ENCODE measurements around the gene OR2T8. TPM values are rescaled to one million over a fixed set of nuclear protein-coding genes. Genes with fewer than 3 reads are reported as not detected.

Gene OR2T8
- total RNA-seq, 1 donor from 2014 or later = not detected

DNA sequence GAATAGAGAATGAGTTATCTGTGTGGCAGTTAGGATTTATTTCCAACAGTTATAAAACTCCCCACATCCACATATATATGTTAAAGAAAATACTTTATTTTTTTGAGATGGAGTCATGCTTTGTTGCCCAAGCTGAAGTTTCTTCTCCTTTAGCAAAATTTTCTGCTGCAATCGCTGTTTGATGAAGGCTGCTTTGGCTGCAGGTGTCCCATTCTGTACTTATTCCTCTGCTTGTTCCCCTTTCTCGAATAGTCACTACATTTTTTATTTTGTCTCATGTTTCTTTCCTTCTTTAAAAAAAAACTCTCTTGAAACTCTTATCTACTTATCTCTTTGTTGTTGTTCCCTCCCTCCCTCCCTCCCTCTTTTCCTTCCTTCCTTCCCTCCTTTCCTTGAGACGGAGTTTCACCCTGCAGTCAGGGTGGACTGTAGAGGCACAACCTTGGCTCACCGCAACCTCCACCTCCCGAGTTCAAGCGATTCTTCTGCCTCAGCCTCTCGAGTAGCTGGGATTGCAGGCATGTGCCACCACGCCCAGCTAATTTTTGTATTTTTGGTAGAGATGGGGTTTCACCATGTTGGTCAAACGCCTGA lies 14.0 kb upstream of the OR2T8 start:
- TF ChIP-seq, protein P1, sequence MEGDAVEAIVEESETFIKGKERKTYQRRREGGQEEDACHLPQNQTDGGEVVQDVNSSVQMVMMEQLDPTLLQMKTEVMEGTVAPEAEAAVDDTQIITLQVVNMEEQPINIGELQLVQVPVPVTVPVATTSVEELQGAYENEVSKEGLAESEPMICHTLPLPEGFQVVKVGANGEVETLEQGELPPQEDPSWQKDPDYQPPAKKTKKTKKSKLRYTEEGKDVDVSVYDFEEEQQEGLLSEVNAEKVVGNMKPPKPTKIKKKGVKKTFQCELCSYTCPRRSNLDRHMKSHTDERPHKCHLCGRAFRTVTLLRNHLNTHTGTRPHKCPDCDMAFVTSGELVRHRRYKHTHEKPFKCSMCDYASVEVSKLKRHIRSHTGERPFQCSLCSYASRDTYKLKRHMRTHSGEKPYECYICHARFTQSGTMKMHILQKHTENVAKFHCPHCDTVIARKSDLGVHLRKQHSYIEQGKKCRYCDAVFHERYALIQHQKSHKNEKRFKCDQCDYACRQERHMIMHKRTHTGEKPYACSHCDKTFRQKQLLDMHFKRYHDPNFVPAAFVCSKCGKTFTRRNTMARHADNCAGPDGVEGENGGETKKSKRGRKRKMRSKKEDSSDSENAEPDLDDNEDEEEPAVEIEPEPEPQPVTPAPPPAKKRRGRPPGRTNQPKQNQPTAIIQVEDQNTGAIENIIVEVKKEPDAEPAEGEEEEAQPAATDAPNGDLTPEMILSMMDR (conservative IDR thresholded peaks at IDR 0.05; ENCODE audit: low read depth, low read length) = no peak
- no peak overlapping the region for H3K4me3 ChIP-seq (ENCODE audit: low read depth, low read length)
- no peak for DNase-seq (ENCODE audit: low read depth)

DNA sequence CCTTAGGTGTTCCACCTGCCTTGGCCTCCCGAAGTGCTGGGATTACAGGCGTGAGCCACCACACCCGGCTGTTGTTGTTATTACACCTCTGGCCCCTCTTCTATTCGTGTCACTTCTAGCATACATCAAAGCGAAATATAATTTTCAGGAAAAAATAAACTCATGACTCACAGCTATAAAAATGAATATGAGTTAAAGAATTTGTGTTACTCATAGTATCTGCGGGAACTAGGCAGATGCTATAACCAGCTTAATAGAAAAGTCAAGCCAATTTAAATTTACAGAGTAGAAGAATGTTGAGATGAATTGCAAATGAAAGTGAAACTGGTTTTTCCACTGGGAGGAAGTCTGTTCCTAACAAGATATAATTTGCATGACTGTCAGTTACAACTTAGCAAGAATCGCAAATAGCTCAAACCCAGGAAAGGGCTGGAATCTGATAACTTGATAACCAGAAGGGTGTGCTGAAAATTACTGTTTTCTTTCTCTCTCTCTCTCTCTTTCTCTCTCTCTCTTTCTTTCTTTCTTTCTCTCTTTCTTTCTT lies 13.5 kb upstream of the OR2T8 start:
- H3K4me3 ChIP-seq (ENCODE audit: low read depth, low read length) = no peak overlapping the region
- TF ChIP-seq, protein P1 (conservative IDR thresholded peaks at IDR 0.05; ENCODE audit: low read depth, low read length) = no peak
- no peak for DNase-seq (ENCODE audit: low read depth)

DNA sequence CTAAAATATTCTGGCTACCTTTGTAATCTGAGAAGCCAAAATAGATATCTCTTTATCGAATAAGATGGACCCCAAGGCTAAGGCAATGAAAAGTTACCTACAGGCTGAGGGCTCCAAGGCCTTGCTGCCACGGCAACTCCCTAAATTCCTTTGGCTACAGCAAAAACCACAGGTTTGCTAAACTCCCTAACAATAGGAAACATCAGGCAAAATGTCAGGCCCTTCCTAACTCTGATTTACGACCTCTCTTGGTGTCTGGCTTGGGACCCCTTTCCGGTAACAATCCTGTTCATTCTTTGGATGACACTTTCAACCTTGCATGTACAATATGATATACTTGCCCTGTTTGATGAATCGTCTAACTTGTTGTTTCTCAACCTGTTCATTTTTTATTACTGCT lies 11.3 kb upstream of the OR2T8 start:
- DNase-seq (ENCODE audit: low read depth) = no peak
- no peak overlapping the region for H3K4me3 ChIP-seq (ENCODE audit: low read depth, low read length)
- TF ChIP-seq, protein P1 (conservative IDR thresholded peaks at IDR 0.05; ENCODE audit: low read depth, low read length) = no peak

DNA sequence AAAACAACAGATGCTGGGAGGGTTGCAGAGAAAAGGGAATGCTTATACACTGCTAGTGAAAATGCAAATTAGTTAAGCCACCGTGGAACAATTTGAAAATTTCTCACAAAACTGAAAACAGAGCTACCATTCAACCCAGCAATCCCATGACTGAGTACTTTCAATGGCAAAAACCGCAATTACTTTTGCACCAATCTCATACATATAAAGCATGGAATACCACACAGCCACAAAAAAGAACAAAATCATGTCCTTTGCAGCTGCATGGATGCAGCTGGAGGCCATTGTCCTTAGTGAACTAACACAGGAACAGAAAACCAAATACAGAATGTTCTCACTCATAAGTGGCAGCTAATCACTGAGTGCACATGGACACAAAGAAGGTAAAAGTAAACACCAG lies 6.3 kb upstream of the OR2T8 start:
- no peak for DNase-seq (ENCODE audit: low read depth)
- TF ChIP-seq, protein P1 (conservative IDR thresholded peaks at IDR 0.05; ENCODE audit: low read depth, low read length) = no peak
- no peak overlapping the region for H3K4me3 ChIP-seq (ENCODE audit: low read depth, low read length)

DNA sequence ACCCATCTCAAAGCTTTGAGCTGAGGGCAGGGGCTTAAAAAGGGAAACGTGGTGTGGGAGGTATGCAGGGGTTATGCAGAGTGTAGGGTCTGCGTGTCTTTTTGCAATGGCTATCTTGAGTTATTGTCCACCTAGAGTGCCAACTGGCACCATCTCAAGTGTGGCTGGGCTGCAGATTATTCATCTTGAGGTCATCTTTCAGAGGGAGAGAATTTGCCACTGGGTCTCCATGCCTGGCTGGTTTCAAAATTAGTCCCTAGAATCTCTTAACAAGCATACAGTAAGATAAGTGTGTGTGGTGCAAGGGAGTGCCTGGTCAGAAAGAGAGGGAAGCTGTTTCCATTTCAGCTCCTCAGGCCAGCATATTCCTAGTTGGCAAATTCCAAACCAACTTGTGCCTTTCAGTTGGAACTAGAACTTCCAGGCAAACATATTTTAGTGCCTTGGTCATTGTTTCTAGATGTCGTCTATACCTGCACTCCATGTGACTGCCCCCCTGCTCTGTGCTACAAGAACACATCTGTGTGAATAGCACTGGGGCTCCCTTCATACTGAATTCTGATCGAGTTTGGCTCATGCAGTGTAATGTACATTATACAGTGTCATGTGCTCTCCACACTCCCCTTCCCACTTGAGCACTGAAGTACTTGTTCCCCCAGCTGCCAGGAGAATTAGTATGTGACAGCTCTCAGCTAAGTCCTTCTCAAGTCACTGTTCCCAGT lies 5.0 kb upstream of the OR2T8 start:
- no peak for DNase-seq (ENCODE audit: low read depth)
- no peak overlapping the region for H3K4me3 ChIP-seq (ENCODE audit: low read depth, low read length)
- TF ChIP-seq, protein P1 (conservative IDR thresholded peaks at IDR 0.05; ENCODE audit: low read depth, low read length) = no peak

DNA sequence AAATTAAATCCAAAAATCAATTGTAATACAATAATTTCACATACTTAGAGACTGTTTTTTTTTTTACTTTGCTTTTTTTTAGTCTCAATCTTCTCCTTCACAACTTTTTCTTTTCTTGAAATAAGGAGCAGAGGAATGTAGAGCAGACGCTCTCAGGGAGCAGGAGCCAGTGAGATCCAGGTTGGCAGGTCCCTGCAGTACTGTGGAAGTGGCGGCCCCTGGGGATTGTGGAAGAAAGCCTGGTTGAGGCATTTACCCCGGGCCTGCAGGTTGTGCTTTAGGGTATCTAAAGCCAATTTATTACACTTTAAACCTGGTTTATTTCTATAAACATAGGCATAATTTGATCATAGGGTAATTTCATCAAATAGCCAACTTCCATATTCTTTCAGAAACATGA lies 3.9 kb downstream of the OR2T8 start:
- no peak overlapping the region for H3K4me3 ChIP-seq (ENCODE audit: low read depth, low read length)
- TF ChIP-seq, protein P1 (conservative IDR thresholded peaks at IDR 0.05; ENCODE audit: low read depth, low read length) = no peak
- no peak for DNase-seq (ENCODE audit: low read depth)
